ENCODE data around the gene DSPP.
"Not testable (repeated sequence)": the region's sequence is repeated elsewhere in the genome, so short reads cannot be mapped to it uniquely, and the experiment has no call there.

The DSPP gene

GRCh38 chr4:87608229-87608628 lies at the start of gene DSPP:
Gene DSPP, plus strand, starts transcription at chr4:87608529. Its CDS starts 2,380 bp downstream, at chr4:87610909.
- no peak for DNase-seq

- DNase-seq = peak; percentile 82 to 92
Measured at GRCh38 chr4:87559090-87559837, 49.1 kb upstream of the DSPP start.

- no peak for DNase-seq
Measured at GRCh38 chr4:87560802-87561201, 47.5 kb upstream of the DSPP start.

- DNase-seq = no peak
Measured at GRCh38 chr4:87565746-87566145, 42.6 kb upstream of the DSPP start.

GRCh38 chr4:87566276-87566675 lies 42.1 kb upstream of the DSPP start:
- DNase-seq = peak; percentile 1 to 26

GRCh38 chr4:87567191-87567590 lies 41.1 kb upstream of the DSPP start:
- DNase-seq = no peak

GRCh38 chr4:87570290-87570805 lies 38.0 kb upstream of the DSPP start:
- no peak for DNase-seq

- not testable (repeated sequence) for DNase-seq
Measured at GRCh38 chr4:87574376-87574775, 34.0 kb upstream of the DSPP start.

GRCh38 chr4:87574996-87575395 lies 33.3 kb upstream of the DSPP start:
- no peak for DNase-seq

- no peak for DNase-seq
Measured at GRCh38 chr4:87575408-87575807, 32.9 kb upstream of the DSPP start.

- DNase-seq = no peak
Measured at GRCh38 chr4:87575983-87576382, 32.3 kb upstream of the DSPP start.

GRCh38 chr4:87579478-87579877 lies 28.9 kb upstream of the DSPP start:
- DNase-seq = no peak

- DNase-seq = no peak
Measured at GRCh38 chr4:87580057-87580456, 28.3 kb upstream of the DSPP start.

GRCh38 chr4:87584222-87584908 lies 24.0 kb upstream of the DSPP start:
- DNase-seq = no peak

- no peak for DNase-seq
Measured at GRCh38 chr4:87589531-87589930, 18.8 kb upstream of the DSPP start.

- DNase-seq = no peak
Measured at GRCh38 chr4:87592124-87592523, 16.2 kb upstream of the DSPP start.

GRCh38 chr4:87601361-87601760 lies 7.0 kb upstream of the DSPP start:
- DNase-seq = no peak

GRCh38 chr4:87614292-87614890 lies 6.1 kb downstream of the DSPP start:
- no peak for DNase-seq

GRCh38 chr4:87616268-87616667 lies 7.9 kb downstream of the DSPP start:
- DNase-seq = no peak

- no peak for DNase-seq
Measured at GRCh38 chr4:87620086-87620485, 11.8 kb downstream of the DSPP start.

- DNase-seq = no peak
Measured at GRCh38 chr4:87620491-87620890, 12.2 kb downstream of the DSPP start.

- DNase-seq = no peak
Measured at GRCh38 chr4:87622303-87622702, 14.0 kb downstream of the DSPP start.

- DNase-seq = no peak
Measured at GRCh38 chr4:87624698-87625097, 16.4 kb downstream of the DSPP start.

- no peak for DNase-seq
Measured at GRCh38 chr4:87631668-87632067, 23.3 kb downstream of the DSPP start.

All from NCI-H2081 (cell line).